22Rv1 (cell line): ENCODE data around the gene ATP13A1.
"Not testable (repeated sequence)": the region's sequence is repeated elsewhere in the genome, so short reads cannot be mapped to it uniquely, and the experiment has no call there.

Source experiments
- ZFX ChIP-seq: fragments of 450-650 bp; IDR thresholded peaks from 2 replicates; pipeline ENCODE4 v1.6.1; 2017; ENCODE audit warnings: antibody characterized with exemption, borderline replicate concordance
- TF ChIP-seq, protein P1 (sequence below): fragments of 450-650 bp; IDR thresholded peaks from 2 replicates; pipeline ENCODE4 v1.5.1; 2017; ENCODE audit warnings: mild to moderate bottlenecking

- TF ChIP-seq, protein P1, sequence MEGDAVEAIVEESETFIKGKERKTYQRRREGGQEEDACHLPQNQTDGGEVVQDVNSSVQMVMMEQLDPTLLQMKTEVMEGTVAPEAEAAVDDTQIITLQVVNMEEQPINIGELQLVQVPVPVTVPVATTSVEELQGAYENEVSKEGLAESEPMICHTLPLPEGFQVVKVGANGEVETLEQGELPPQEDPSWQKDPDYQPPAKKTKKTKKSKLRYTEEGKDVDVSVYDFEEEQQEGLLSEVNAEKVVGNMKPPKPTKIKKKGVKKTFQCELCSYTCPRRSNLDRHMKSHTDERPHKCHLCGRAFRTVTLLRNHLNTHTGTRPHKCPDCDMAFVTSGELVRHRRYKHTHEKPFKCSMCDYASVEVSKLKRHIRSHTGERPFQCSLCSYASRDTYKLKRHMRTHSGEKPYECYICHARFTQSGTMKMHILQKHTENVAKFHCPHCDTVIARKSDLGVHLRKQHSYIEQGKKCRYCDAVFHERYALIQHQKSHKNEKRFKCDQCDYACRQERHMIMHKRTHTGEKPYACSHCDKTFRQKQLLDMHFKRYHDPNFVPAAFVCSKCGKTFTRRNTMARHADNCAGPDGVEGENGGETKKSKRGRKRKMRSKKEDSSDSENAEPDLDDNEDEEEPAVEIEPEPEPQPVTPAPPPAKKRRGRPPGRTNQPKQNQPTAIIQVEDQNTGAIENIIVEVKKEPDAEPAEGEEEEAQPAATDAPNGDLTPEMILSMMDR = not testable (repeated sequence)
- not testable (repeated sequence) for TF ChIP-seq ZFX
Observed at GRCh38 chr19:19665420-19665948, 2.0 kb upstream of the ATP13A1 start.
